Stimulated activated CD4-positive, alpha-beta T cell treated with anti-CD3 and anti-CD28 coated beads, Interleukin-1b, Interleukin-23, amount 100 ng/mL, for 24 hours (primary cell): ENCODE measurements around the gene KRTAP3-3.
"Not testable (repeated sequence)": the region's sequence is repeated elsewhere in the genome, so short reads cannot be mapped to it uniquely, and the experiment has no call there.

ENCODE experiments used
- DNase-seq, 4 experiments: peaks; one replicate each; pipeline ENCODE4 v3.0.0-alpha.2; 2020; ENCODE audit warnings: low read depth in 4 of 4, low spot score in 1 of 4

Gene KRTAP3-3

GRCh38 chr17:41008811-41009210, 14.8 kb upstream of the KRTAP3-3 start, which contains the start of gene KRTAP3-1:
TSS of gene KRTAP3-1 (minus strand) at chr17:41009128. CDS start at chr17:41009074, 54 bp downstream.
- DNase-seq: no peak

- no peak for DNase-seq
Measured at GRCh38 chr17:41004397-41004796, 10.4 kb upstream of the KRTAP3-3 start.

GRCh38 chr17:41003926-41004325, 10.0 kb upstream of the KRTAP3-3 start:
- DNase-seq: no peak

GRCh38 chr17:41002814-41003213, 8.8 kb upstream of the KRTAP3-3 start:
- no peak for DNase-seq

DNA sequence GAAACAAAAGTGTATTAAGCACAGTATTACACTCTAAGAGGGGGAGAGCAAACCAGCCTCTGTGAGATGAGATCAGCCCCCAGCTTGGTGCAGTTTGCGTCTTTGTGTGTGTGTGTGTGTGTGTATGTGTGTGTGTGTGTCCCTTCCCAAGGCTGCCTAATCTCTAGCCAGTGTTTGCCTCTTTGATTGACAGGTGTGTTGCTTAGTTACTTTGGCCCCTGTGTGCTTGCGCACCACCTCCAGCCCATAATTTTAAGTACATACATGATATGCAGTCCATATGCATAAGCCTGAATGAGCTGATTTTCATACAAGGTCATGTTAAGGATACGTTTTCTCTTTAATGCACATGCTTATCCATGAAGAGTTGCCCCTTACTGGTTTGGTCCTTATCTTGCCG, 7.8 kb upstream of the KRTAP3-3 start:
- no peak for DNase-seq

GRCh38 chr17:40999563-40999962, 5.6 kb upstream of the KRTAP3-3 start, which contains the start of gene KRTAP3-2:
TSS of gene KRTAP3-2 (minus strand) at chr17:40999906. CDS start at chr17:40999853, 53 bp downstream.
- DNase-seq: not testable (repeated sequence)

DNA sequence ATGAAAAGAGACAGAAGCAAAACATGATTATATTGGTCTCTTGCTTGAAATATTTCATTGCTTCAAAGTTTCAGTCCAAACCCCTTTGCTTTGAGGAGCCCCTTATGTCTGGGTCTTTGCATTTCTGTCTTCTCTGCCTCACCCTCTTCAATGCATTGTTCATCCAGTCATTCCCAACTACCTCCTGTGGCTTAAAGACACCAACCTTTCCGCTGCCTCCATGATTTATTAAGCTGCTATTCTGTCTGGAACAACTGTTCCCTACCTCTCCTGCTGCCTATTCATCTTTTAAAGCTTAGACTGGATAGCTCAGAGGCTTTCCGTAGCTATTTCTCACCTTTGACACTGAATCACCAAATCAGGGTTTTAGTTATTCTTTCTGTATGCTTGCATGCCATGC, 3.4 kb upstream of the KRTAP3-3 start:
- DNase-seq: no peak

- DNase-seq: no peak
Measured at GRCh38 chr17:40996829-40997228, 2.9 kb upstream of the KRTAP3-3 start.

DNA sequence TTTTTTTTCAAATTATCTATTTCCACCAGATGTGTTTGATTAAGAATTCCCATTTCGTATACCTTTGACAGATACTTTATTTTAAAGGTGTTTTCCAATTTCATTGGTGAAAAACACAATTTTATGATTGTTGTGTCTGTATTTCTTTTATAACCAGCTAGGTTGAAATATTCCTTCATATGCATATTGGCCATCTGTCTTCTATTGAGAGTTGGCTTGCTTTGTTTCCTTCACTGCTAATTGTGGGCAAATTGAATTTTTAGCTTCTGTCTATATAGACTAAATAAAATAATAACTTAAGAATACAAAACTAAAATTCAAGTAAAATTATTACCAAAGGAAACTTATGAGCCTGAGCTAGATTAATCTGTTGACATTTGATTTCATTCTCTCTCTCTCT, 1.2 kb upstream of the KRTAP3-3 start:
- no peak for DNase-seq

- DNase-seq: no peak
Measured at GRCh38 chr17:40993084-40993483, 880 bp downstream of the KRTAP3-3 start.

DNA sequence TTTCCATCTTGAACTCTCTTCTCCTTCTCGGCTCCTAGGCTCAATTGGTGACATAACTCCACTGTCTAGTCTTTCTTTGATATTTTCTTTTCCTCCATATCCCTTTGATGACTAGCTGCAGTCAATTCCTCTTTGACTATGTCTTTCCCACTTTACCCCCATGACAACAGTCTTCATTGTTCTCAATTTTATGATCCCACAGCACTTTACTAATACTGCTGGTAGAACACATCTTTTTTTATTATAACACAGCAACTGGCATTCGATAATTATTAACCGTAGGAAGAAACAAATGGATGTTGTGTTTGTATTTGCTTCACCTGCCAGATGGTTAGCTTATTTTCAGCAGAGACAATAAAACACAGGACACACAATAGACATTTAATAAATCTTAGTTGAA, 1.3 kb downstream of the KRTAP3-3 start:
- no peak for DNase-seq

GRCh38 chr17:40986920-40987319, 7.0 kb downstream of the KRTAP3-3 start:
- no peak for DNase-seq

- DNase-seq: no peak
Measured at GRCh38 chr17:40984226-40984625, 9.7 kb downstream of the KRTAP3-3 start, which contains the start of gene KRT40. TSS of gene KRT40 (minus strand) at chr17:40984326. CDS start at chr17:40984273, 53 bp downstream.

- no peak for DNase-seq
Measured at GRCh38 chr17:40981115-40981514, 12.8 kb downstream of the KRTAP3-3 start.

- no peak for DNase-seq
Measured at GRCh38 chr17:40980596-40980995, 13.4 kb downstream of the KRTAP3-3 start.

GRCh38 chr17:40980117-40980516, 13.8 kb downstream of the KRTAP3-3 start:
- DNase-seq: no peak

GRCh38 chr17:40978575-40979151, 15.3 kb downstream of the KRTAP3-3 start:
- no peak for DNase-seq

- DNase-seq: no peak
Measured at GRCh38 chr17:40975516-40975915, 18.4 kb downstream of the KRTAP3-3 start.

- no peak for DNase-seq
Measured at GRCh38 chr17:40974366-40974765, 19.6 kb downstream of the KRTAP3-3 start.

- no peak for DNase-seq
Measured at GRCh38 chr17:40967582-40967981, 26.4 kb downstream of the KRTAP3-3 start.

DNA sequence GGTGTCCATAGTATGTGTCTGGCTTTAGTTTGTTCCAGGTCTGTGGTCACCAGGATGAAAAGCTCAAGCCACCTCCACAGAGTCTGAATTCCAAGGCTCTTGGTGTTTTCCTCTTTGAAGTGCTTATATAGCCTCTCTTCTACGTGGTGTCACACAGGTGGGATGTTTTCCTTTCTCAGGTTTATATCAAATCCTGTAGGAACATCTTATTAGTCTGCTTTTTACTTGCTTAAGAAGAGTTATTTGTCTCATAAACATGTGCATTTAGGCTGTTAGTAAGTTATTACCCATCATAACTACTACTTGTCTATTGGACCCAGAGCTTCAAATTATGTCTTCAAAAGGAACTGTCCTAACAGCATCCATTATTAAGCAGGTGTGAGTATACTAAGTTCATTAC, 27.1 kb downstream of the KRTAP3-3 start, which contains the start of gene KRT39:
TSS of gene KRT39 (minus strand) at position 101 of the 400 bp plus-strand sequence. CDS start at position 9, 92 bp downstream.
- DNase-seq: no peak

DNA sequence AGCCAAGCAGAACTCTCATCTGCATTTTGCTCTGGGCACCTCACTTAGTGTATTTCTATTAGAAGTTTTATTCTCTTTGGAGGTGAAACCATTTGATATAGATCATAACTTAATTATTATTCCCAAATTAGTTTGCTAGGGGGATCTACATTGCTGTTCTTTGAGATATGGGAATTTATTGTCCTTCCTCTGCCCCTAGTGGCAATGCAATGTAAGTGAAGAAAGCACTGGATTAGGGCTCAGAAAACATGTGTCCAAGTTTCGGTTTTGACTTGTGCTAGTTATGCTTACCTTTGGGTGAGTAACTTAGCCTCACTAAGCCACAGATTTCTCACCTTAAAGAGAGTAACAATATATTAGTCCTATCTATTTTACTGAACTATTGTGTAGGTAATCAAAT, 30.1 kb downstream of the KRTAP3-3 start:
- no peak for DNase-seq

- DNase-seq: no peak
Measured at GRCh38 chr17:40962059-40962561, 31.9 kb downstream of the KRTAP3-3 start.
